GM23338 (cell line): ENCODE measurements around the gene BANP. TPM values are rescaled to one million over a fixed set of nuclear protein-coding genes. Genes with fewer than 3 reads are reported as not detected.
"Not testable (repeated sequence)": the region's sequence is repeated elsewhere in the genome, so short reads cannot be mapped to it uniquely, and the experiment has no call there.

Experiments
- ATAC-seq: fragments of 200-7000 bp; cut with Tn5 transposase; 3 replicates; pipeline ENCODE4 v1.9.1; 2020
- DNase-seq: peaks from one replicate; pipeline ENCODE4 v3.0.0-alpha.2; 2015; ENCODE audit warnings: low spot score
- H2AFZ ChIP-seq: fragments of 200-600 bp; sonication (generic); 2 replicates; pipeline ENCODE4 v1.8.0; 2016; ENCODE audit warnings: antibody characterized with exemption, mild to moderate bottlenecking, moderate library complexity
- H3F3A ChIP-seq: fragments of 200-600 bp; sonication (generic); replicated peaks from 2 replicates; pipeline ENCODE4 v1.8.0; 2017; ENCODE audit warnings: antibody characterized with exemption, mixed run types, low read depth
- H3K27ac ChIP-seq: fragments of 200-600 bp; sonication (generic); 2 replicates; pipeline ENCODE4 v1.6.1; 2016; ENCODE audit warnings: low read depth
- H3K27me3 ChIP-seq: fragments of 200-600 bp; sonication (generic); 2 replicates; pipeline ENCODE4 v1.8.0; 2016; ENCODE audit warnings: mild to moderate bottlenecking, mixed run types, moderate library complexity; ENCODE audit not compliant: insufficient read depth
- H3K36me3 ChIP-seq: fragments of 200-600 bp; sonication (generic); 2 replicates; pipeline ENCODE4 v1.8.0; 2016; ENCODE audit warnings: mild to moderate bottlenecking; ENCODE audit not compliant: insufficient read depth
- H3K4me1 ChIP-seq: fragments of 200-600 bp; sonication (generic); 2 replicates; pipeline ENCODE4 v1.8.0; 2016; ENCODE audit warnings: mild to moderate bottlenecking, moderate library complexity; ENCODE audit not compliant: insufficient read depth
- H3K4me2 ChIP-seq: fragments of 200-600 bp; sonication (generic); 2 replicates; pipeline ENCODE4 v1.7.1; 2017; ENCODE audit warnings: mixed run types
- H3K4me3 ChIP-seq: fragments of 200-600 bp; sonication (generic); 2 replicates; pipeline ENCODE4 v1.6.1; 2016; ENCODE audit warnings: mixed run types
- H3K79me2 ChIP-seq: fragments of 200-600 bp; sonication (generic); replicated peaks from 2 replicates; pipeline ENCODE4 v1.8.0; 2017; ENCODE audit warnings: mild to moderate bottlenecking; ENCODE audit not compliant: insufficient read depth
- H3K9me2 ChIP-seq: fragments of 200-600 bp; sonication (generic); 2 replicates; pipeline ENCODE4 v1.8.0; 2017; ENCODE audit not compliant: insufficient read depth
- H4K20me1 ChIP-seq: fragments of 200-600 bp; sonication (generic); replicated peaks from 2 replicates; pipeline ENCODE4 v1.8.0; 2017; ENCODE audit warnings: mild to moderate bottlenecking; ENCODE audit not compliant: insufficient read depth
- H3K27ac Mint-ChIP-seq: 2 replicates; pipeline ENCODE4 v1.8.0; 2020; ENCODE audit warnings: inconsistent platforms, mild to moderate bottlenecking, moderate library complexity, mixed read lengths
- H3K27me3 Mint-ChIP-seq: 3 replicates; pipeline ENCODE4 v1.8.0; 2022; ENCODE audit warnings: low read depth, mild to moderate bottlenecking, moderate library complexity, mixed read lengths, inconsistent platforms; ENCODE audit not compliant: insufficient read depth, poor library complexity
- H3K36me3 Mint-ChIP-seq: 3 replicates; pipeline ENCODE4 v1.8.0; 2021; ENCODE audit warnings: low read depth, mild to moderate bottlenecking, inconsistent platforms, moderate library complexity, mixed read lengths
- H3K4me1 Mint-ChIP-seq: 3 replicates; pipeline ENCODE4 v1.8.0; 2020; ENCODE audit warnings: mild to moderate bottlenecking, inconsistent platforms, mixed read lengths
- H3K4me3 Mint-ChIP-seq: 3 replicates; pipeline ENCODE4 v1.8.0; 2021; ENCODE audit warnings: moderate library complexity, mild to moderate bottlenecking, inconsistent platforms, mixed read lengths
- H3K9me3 Mint-ChIP-seq: 3 replicates; pipeline ENCODE4 v1.8.0; 2020; ENCODE audit warnings: moderate library complexity, mild to moderate bottlenecking, inconsistent platforms, mixed read lengths
- CREB1 ChIP-seq: fragments of 250-450 bp; sonication (Bioruptor Pico); IDR thresholded peaks from 2 replicates; pipeline ENCODE4 v1.5.0; 2020; ENCODE audit warnings: low read depth, mild to moderate bottlenecking, moderate library complexity
- EZH2 ChIP-seq: fragments of 200-600 bp; sonication (generic); IDR thresholded peaks from one replicate; pipeline ENCODE4 v1.8.0; 2017; ENCODE audit warnings: antibody characterized with exemption, mild to moderate bottlenecking, low read depth; ENCODE audit not compliant: unreplicated experiment
- EZH2phosphoT487 ChIP-seq: fragments of 200-600 bp; sonication (generic); IDR thresholded peaks from one replicate; pipeline ENCODE4 v1.8.1; 2018; ENCODE audit warnings: antibody characterized with exemption; ENCODE audit not compliant: unreplicated experiment
- JUNB ChIP-seq: IDR thresholded peaks from one replicate; pipeline ENCODE4 v1.6.1; 2016; ENCODE audit warnings: antibody characterized with exemption; ENCODE audit not compliant: unreplicated experiment
- NANOG ChIP-seq: IDR thresholded peaks from 2 replicates; pipeline ENCODE4 v1.6.1; 2016; ENCODE audit warnings: antibody characterized with exemption, borderline replicate concordance
- POLR2AphosphoS5 ChIP-seq: IDR thresholded peaks from 2 replicates; pipeline ENCODE4 v1.6.1; 2016; ENCODE audit warnings: antibody characterized with exemption, low read depth
- REST ChIP-seq: IDR thresholded peaks from one replicate; pipeline ENCODE4 v1.6.1; 2018; ENCODE audit warnings: antibody characterized with exemption; ENCODE audit not compliant: unreplicated experiment
- STAT1 ChIP-seq: IDR thresholded peaks from one replicate; pipeline ENCODE4 v1.6.1; 2016; ENCODE audit warnings: antibody characterized with exemption; ENCODE audit not compliant: unreplicated experiment
- ZNF114 ChIP-seq: fragments of 250-450 bp; sonication (Bioruptor Pico); IDR thresholded peaks from 2 replicates; pipeline ENCODE4 v1.5.0; 2020; ENCODE audit warnings: mild to moderate bottlenecking, moderate library complexity
- ZNF331 ChIP-seq: fragments of 250-450 bp; sonication (Bioruptor Pico); IDR thresholded peaks from 2 replicates; pipeline ENCODE4 v1.5.0; 2020; ENCODE audit warnings: low read depth, mild to moderate bottlenecking, moderate library complexity
- polyA plus RNA-seq: library from polyadenylated mRNA; unstranded; fragments of >200 nt; fragmentation: Nextera tagmentation; extraction: Ambion mirVana; gene quantifications from 2 replicates; pipeline ENCODE4 v1.2.1, GENCODE V29; 2016
- total RNA-seq: library from RNA; depleted of rRNA; stranded (reverse); fragments of >200 nt; shearing (Covaris generic); gene quantifications from 2 replicates; pipeline ENCODE4 v1.2.3, GENCODE V29; 2014
- TF ChIP-seq, protein P1 (sequence below): IDR thresholded peaks from 2 replicates; pipeline ENCODE4 v1.6.1; 2016; ENCODE audit warnings: antibody characterized with exemption
- TF ChIP-seq, protein P2 (sequence below), 2 experiments: fragments of 200-600 bp in 1 of 2; sonication (generic) in 1 of 2; conservative IDR thresholded peaks; 2 replicates each; pipeline versions ENCODE4 v1.5.1 to v1.6.1; 2016 to 2017; ENCODE audit warnings: antibody characterized with exemption in 2 of 2, low read depth in 2 of 2, mild to moderate bottlenecking in 2 of 2, moderate library complexity in 1 of 2

Gene BANP
- total and polyA plus RNA-seq, 2 experiments from 2014 or later, result 22.3 to 48.0 TPM

DNA sequence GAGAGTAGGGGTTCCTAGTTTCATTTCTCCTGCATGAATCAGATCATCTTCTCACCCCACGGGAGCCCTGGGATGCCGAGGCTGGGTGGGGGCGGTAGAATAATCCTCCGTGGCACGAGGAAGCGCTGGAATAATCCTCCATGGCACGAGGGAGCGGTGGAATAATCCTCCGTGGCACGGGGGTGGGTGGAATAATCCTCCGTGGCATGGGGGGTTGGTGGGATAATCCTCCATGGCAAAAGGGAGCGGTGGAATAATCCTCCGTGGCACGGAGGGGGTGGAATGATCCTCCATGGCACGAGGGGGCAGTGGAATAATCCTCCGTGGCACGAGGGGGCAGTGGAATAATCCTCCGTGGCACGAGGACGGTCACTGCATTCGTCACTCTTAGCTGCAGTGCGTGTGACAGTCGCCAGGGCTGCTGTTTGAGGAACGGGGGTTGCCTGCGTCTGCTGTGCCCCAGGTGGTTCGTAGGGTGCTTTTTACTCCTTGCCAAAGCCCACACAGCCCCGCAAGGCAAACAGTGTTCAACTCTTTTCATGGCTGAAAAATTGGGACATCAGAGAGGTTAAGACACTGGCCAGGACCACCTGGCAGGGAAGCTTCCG, 152.5 kb downstream of the BANP start (continued):
- TF ChIP-seq REST, result no peak
- no peak for TF ChIP-seq NANOG
- TF ChIP-seq JUNB, result no peak
- no peak for TF ChIP-seq POLR2AphosphoS5
- TF ChIP-seq EZH2phosphoT487, result no peak
- TF ChIP-seq, protein P1, sequence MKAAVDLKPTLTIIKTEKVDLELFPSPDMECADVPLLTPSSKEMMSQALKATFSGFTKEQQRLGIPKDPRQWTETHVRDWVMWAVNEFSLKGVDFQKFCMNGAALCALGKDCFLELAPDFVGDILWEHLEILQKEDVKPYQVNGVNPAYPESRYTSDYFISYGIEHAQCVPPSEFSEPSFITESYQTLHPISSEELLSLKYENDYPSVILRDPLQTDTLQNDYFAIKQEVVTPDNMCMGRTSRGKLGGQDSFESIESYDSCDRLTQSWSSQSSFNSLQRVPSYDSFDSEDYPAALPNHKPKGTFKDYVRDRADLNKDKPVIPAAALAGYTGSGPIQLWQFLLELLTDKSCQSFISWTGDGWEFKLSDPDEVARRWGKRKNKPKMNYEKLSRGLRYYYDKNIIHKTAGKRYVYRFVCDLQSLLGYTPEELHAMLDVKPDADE, result no peak
- TF ChIP-seq ZNF331 (CRISPR knock-in tag), result no peak
- TF ChIP-seq ZNF114 (CRISPR knock-in tag), result no peak
- TF ChIP-seq, protein P2, sequence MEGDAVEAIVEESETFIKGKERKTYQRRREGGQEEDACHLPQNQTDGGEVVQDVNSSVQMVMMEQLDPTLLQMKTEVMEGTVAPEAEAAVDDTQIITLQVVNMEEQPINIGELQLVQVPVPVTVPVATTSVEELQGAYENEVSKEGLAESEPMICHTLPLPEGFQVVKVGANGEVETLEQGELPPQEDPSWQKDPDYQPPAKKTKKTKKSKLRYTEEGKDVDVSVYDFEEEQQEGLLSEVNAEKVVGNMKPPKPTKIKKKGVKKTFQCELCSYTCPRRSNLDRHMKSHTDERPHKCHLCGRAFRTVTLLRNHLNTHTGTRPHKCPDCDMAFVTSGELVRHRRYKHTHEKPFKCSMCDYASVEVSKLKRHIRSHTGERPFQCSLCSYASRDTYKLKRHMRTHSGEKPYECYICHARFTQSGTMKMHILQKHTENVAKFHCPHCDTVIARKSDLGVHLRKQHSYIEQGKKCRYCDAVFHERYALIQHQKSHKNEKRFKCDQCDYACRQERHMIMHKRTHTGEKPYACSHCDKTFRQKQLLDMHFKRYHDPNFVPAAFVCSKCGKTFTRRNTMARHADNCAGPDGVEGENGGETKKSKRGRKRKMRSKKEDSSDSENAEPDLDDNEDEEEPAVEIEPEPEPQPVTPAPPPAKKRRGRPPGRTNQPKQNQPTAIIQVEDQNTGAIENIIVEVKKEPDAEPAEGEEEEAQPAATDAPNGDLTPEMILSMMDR (conservative IDR thresholded peaks at IDR 0.05; ENCODE audit: low read depth in 2 of 2), result no peak
- no peak for TF ChIP-seq STAT1
- no peak for TF ChIP-seq EZH2
- no peak for TF ChIP-seq CREB1 (CRISPR knock-in tag)

DNA sequence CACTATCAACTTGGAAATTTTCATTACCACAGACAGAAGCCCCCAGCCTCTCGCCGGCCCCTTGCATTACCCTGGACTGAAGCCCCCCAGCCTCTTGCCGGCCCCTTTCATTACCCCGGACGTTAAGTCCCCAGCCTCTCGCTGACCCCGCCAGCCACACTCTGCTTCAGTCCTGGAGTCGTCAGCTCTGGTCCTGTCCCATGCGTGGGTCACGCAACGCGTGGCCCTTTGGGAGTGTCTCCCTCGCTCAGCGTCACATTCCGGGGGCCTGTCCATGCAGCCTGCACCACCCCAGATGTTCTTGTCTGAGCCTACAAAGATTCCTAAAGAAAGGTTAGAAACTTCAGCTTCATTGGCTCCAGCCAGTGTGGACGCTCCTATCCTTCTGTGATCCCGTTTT, 153.1 kb downstream of the BANP start:
- not testable (repeated sequence) for H3K36me3 Mint-ChIP-seq, H3K27me3 ChIP-seq, H3K36me3 ChIP-seq, H3K4me3 ChIP-seq, H3K9me2 ChIP-seq, ATAC-seq, H3K9me3 Mint-ChIP-seq, H3K4me1 ChIP-seq, H3F3A ChIP-seq, DNase-seq, H3K4me3 Mint-ChIP-seq, H2AFZ ChIP-seq, H3K4me1 Mint-ChIP-seq, H3K79me2 ChIP-seq, H3K27ac Mint-ChIP-seq, H3K27ac ChIP-seq, H4K20me1 ChIP-seq, H3K4me2 ChIP-seq
- peaks cover 10% of the 10 kb centered on the region for H3K27me3 Mint-ChIP-seq

DNA sequence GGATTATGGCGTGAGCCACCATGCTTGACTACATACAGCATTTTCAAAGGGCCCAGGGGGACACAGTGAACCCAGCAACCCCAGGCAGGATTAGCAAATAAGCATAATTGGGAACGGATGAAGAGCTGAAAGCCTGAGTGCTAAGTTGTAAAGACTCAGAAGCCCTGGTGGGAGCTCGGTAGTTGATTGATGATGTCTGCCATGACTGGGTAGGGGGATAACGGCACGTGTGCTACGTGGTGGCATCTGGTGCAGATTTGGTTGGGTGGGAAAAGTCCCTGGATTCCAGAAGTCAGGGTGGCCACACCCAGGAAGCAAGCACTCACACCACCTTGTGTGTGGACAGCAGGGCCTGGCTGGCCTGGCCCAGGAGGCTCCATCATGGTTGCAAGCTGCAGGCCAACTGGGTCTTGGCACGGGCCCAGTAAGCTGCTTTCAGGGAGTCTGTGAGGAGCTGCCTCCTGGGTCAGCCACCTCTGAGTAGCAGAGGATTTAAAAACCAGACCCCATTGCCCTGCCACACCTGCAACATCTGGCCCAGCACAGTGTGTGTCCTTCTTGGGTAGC, 154.4 kb downstream of the BANP start:
- H3K36me3 ChIP-seq, DNase-seq, H3K4me3 Mint-ChIP-seq, ATAC-seq, H3K36me3 Mint-ChIP-seq, H3K4me3 ChIP-seq, H3K27me3 ChIP-seq, H3K79me2 ChIP-seq, H3K4me2 ChIP-seq, H3K4me1 Mint-ChIP-seq, H3K9me2 ChIP-seq, H4K20me1 ChIP-seq, H3K27ac Mint-ChIP-seq, H3K4me1 ChIP-seq, H3K27ac ChIP-seq, H3K9me3 Mint-ChIP-seq, H2AFZ ChIP-seq, H3F3A ChIP-seq: not testable (repeated sequence)
- H3K27me3 Mint-ChIP-seq, result peaks cover 10% of the 10 kb centered on the region

DNA sequence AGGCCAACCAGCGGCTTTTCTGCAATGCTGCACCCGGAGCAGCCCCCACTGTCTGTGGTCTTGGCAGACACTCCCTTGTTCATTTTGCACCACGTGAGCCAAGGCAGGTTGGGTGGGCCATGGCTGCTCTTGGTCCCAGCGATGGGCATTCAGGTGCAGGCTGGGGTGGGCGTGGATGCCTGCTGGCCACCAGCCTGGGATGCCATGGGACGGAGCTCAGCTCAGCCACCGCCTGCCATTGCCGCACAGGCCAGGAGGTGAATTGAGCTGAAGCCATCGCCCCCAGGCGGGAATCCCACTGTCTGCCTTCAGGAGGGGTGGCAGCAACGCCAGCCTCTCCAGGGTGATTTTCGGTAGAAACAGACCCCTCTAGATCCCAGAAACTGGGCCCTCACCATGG, 155.3 kb downstream of the BANP start:
- H3K9me2 ChIP-seq, H3K27ac Mint-ChIP-seq, H4K20me1 ChIP-seq, H3K4me2 ChIP-seq, H3K79me2 ChIP-seq, H3K36me3 Mint-ChIP-seq, DNase-seq, H3K27me3 ChIP-seq, H2AFZ ChIP-seq, ATAC-seq, H3K27ac ChIP-seq, H3K4me1 Mint-ChIP-seq, H3F3A ChIP-seq, H3K4me3 ChIP-seq, H3K4me3 Mint-ChIP-seq, H3K36me3 ChIP-seq, H3K27me3 Mint-ChIP-seq, H3K9me3 Mint-ChIP-seq, H3K4me1 ChIP-seq: not testable (repeated sequence)
